CD4-positive, alpha-beta T cell treated with Interleukin-15 for 4 hours (primary cell): ENCODE results near the gene HIKESHI.

Source experiments
- DNase-seq: peaks from one replicate; pipeline ENCODE4 v3.0.0-alpha.2; 2020; ENCODE audit warnings: low spot score

Gene HIKESHI

DNA sequence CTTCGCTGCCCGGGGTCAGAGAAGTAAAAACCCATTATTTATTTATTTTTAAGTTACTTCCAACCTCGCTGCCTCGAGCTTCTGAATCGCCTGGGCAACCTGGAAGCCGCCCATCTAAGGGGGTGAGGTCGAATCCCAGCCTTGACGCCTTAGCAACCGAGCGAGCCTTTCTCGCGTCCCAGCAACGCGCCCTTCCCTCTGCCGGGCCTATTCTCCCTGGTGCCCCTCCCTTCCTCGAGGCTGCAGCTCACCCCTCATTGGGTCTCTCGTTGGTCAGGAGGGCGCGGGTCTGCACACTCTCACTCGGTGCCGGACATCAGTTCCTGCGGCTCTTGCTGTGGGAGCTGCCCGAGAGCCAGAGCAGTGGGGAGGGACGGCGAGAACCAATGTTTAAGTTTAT, 72.5 kb downstream of the HIKESHI start, which contains the start of gene CCDC81:
Gene CCDC81, plus strand, starts transcription at position 302 of the 400 bp plus-strand sequence. CDS start 277 bp downstream, outside the sequence.
- no peak for DNase-seq

DNA sequence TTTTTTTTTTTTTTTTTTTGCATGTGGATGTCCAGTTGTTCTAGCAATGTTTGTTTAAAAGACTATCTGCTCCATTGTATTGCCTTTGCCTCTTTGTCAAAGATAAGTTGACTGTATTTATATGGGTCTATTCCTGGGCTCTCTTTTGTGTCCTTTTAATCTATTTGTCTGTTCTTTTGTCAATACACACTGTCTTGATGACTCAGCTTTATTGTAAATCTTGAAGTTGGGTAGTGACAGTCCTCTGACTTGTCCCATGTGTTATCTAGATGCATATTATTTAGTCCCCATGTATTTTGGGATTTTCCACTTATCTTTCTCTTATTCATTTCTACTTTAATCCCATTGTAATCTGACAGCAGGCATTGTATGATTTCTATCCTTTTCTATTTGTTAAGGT, 75.9 kb downstream of the HIKESHI start:
- DNase-seq, result no peak

DNA sequence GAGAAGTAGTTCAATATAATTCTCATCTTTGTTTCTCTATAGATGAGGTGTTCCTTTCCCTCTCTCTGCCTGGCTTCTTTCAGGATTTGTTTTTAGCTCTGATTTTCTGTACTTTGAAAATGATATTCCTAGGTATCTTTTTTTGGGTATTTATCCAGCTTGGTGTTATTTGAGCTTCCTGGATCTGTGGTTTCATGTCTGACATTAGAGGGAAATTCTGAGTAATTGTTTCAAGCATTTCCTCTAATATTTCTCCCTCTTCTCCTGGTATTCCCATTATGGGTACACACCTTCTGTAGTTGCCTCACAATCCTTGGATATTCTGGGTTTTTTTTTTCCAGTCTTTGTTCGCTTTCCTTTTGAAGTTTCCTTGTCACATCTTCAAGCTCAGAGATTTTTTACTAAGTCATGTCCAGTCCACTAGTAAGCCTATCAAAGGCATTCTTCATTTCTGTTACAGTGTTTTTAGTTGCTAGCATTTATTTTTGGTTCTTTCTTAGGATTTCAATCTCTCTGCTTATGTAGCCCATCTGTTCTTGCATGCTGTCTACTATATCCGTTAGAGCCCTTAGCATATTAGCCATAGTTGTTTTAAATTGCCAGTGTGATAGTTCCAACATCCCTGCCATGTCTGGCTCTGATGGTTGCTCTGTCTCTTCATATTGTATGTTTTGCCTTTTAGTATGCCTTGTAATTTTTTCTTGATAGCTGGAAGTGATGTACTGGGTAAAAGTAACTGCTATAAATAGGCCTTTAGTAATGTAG, 78.4 kb downstream of the HIKESHI start:
- no peak for DNase-seq

DNA sequence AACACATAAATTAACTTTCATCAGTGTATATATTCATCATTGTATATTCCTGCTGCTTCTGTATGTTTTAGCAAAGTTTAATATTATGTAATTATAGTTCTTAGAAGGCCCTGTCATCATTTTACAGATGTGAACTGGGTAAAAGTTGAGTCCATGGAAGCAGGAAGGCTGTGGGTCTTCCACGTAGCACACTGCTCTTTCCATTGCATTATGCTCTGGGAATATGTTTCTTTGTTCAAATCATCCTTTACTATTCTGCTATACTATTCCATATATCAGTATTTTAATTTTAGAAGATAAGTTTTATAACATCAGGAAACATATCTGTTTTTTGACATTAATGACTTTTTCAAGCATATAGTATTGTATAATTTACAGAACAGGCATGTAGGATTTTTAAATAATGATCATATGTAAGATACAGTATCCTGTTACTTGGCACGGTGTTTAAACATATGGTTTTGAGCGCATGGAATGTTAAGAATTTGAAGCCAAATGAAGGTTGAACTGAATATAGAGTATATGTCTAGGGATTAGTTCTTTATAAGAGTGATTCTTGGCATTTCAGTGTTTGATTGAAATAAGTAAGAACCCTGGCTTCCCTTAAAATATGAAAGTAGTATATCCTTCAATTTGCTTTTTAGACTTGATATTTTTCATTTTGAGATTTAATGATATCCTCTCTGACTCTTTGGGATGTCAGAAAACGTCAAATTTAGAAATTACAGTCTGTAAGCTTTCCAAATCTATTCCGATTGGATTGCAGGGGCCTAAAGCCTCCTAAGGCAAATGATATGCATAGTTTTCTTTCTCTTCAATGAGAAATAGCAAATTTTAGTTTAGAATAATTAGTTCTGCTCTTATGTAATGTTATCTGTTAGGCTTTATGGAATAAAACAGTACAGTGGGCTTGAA, 81.3 kb downstream of the HIKESHI start:
- no peak for DNase-seq

DNA sequence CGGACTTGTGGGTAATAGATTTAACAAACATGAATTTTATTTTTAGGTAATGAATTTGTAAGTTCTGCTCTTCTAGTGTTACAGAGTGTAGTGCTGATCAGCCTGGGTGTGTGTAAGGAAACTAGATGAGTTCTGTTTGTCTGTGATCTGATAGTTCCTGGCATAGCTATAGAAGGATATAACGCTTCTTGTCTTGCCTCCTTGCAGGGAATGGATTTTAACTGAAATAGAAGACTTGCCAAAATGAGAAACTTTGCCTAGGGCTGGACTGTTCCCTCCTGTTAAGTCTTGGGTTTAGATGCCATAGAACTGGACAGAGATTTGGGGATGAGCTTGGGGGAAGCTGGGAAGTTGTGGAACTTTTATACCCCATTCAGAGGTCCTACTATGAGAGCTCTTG, 84.2 kb downstream of the HIKESHI start:
- no peak for DNase-seq

DNA sequence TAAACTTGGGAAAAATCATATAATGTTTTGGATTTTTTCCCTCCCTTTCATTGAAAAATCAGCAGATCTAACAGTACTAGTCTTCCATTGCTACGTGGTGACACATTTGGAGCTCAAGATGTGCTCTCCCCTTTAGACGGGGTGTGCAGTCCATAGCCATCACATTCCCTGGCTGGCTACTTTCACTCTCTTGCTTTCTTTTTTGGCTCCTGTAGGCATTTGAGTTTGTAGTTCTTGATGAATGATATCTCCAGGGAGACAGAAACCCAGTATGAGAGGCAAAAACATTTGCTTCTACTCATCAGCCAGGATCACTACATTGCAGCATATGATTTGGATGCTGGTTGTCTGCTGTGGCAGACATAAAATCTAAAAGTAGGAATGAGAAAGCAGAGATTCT, 84.7 kb downstream of the HIKESHI start:
- no peak for DNase-seq

DNA sequence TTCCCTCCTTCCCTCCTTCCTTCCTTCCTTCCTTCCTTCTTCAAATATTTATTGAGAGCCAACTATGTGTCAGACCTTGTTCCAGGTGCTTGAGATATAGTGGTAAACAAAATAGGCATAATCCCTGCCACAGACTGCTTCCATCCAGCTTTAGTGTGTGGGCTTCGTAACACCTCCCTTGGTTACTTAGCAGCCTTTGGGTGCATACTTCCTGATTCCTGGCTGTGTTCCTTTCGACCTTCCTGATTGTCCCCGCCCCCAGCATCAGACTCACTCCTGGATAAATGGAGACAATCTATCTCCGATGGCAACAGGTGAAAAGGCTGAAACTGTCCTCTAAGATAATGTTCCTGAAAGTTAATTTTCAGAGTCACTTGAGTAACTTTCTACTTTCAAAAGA, 86.2 kb downstream of the HIKESHI start:
- no peak for DNase-seq

DNA sequence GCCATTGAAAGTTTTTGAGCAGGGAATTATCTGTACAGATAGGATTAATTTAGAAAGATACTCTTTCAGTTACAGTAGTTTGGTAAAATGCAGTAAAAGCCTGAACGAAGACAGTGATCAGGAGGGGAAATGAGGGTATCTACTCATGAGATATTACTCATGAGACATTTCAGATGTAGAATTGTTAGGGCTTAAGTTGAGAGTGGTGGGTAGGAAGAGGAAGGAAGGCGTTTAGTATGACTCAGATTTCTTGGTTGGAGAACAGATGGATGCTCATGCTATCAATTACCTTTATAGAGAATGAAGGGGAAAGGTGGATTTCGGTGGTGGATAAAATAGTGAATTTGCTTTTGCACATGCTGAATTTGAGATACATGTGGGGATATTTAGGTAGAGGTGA, 88.4 kb downstream of the HIKESHI start:
- DNase-seq, result no peak

DNA sequence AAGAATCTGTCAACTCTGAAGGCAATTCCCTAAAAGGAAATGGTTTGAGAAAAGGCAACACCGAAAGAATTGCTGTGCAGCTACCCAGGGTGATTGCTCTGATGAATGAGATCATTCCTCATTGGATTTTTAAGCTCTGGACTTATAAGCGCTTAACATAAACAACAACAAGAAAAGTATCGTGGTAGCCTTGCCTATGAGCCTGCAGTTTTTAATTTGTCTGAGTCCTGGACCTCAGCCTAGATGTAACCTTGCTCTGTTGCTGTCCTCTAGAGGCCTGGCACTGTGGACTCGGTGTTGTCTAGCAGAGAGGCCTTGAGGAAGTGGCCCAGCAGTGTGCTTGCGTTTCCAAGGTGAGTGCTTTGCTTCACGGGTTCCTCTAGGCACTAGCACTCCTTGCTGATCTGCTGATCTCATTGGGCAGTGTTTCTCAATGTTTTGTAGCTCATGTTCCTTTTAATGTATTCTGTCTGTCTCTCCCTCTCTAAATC, 93.1 kb downstream of the HIKESHI start:
- no peak for DNase-seq
